ENCODE data around the gene ZC3H4. TPM values are rescaled to one million over a fixed set of nuclear protein-coding genes. Genes with fewer than 3 reads are reported as not detected.

Gene ZC3H4
- total RNA-seq, 1 experiment from 2014 or later = 73.0 TPM

GRCh38 chr19:47026889-47027288, 86.7 kb downstream of the ZC3H4 start:
- no peak for DNase-seq
- Mint-ChIP-seq H3K36me3 (ENCODE audit: insufficient read depth, unreplicated experiment) (peaks cover 8% of the 10 kb centered on the region), H3K4me1 (ENCODE audit: low read depth, unreplicated experiment) (no peaks in the 10 kb centered on the region), H3K27me3 (ENCODE audit: unreplicated experiment) (peaks cover 84% of the 10 kb centered on the region), H3K9me3 (ENCODE audit: low read depth, unreplicated experiment) (no peaks in the 10 kb centered on the region), H3K4me3 (ENCODE audit: low read depth, unreplicated experiment) (no peak overlapping the region), H3K27ac (ENCODE audit: unreplicated experiment) (no peak overlapping the region)
- TF ChIP-seq, protein P1, sequence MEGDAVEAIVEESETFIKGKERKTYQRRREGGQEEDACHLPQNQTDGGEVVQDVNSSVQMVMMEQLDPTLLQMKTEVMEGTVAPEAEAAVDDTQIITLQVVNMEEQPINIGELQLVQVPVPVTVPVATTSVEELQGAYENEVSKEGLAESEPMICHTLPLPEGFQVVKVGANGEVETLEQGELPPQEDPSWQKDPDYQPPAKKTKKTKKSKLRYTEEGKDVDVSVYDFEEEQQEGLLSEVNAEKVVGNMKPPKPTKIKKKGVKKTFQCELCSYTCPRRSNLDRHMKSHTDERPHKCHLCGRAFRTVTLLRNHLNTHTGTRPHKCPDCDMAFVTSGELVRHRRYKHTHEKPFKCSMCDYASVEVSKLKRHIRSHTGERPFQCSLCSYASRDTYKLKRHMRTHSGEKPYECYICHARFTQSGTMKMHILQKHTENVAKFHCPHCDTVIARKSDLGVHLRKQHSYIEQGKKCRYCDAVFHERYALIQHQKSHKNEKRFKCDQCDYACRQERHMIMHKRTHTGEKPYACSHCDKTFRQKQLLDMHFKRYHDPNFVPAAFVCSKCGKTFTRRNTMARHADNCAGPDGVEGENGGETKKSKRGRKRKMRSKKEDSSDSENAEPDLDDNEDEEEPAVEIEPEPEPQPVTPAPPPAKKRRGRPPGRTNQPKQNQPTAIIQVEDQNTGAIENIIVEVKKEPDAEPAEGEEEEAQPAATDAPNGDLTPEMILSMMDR (IDR thresholded peaks at IDR 0.05; ENCODE audit: unreplicated experiment) = no peak
- intact Hi-C loops (cut with micrococcal nuclease; ENCODE audit: unreplicated experiment) = no loop called here
- CTCF ChIA-PET = no interaction called here
- no TSS peak for BruUV-seq (replicated peaks)

GRCh38 chr19:47026156-47026555, 87.4 kb downstream of the ZC3H4 start:
- DNase-seq = no peak
- Mint-ChIP-seq H3K4me1 (ENCODE audit: low read depth, unreplicated experiment) (no peaks in the 10 kb centered on the region), H3K27me3 (ENCODE audit: unreplicated experiment) (peaks cover 87% of the 10 kb centered on the region), H3K36me3 (ENCODE audit: insufficient read depth, unreplicated experiment) (peaks cover 12% of the 10 kb centered on the region), H3K9me3 (ENCODE audit: low read depth, unreplicated experiment) (no peaks in the 10 kb centered on the region), H3K4me3 (ENCODE audit: low read depth, unreplicated experiment) (no peak overlapping the region), H3K27ac (ENCODE audit: unreplicated experiment) (no peak overlapping the region)
- TF ChIP-seq, protein P1 (IDR thresholded peaks at IDR 0.05; ENCODE audit: unreplicated experiment) = no peak
- BruUV-seq (replicated peaks) = no TSS peak
- CTCF ChIA-PET = no interaction called here
- intact Hi-C loops (cut with micrococcal nuclease; ENCODE audit: unreplicated experiment) = no loop called here

- no TSS peak for BruUV-seq (replicated peaks)
- TF ChIP-seq, protein P1 (IDR thresholded peaks at IDR 0.05; ENCODE audit: unreplicated experiment) = no peak
- H3K4me1 Mint-ChIP-seq (ENCODE audit: low read depth, unreplicated experiment) = no peaks in the 10 kb centered on the region
- no peak overlapping the region for H3K4me3 Mint-ChIP-seq (ENCODE audit: low read depth, unreplicated experiment)
- H3K9me3 Mint-ChIP-seq (ENCODE audit: low read depth, unreplicated experiment) = no peaks in the 10 kb centered on the region
- intact Hi-C loops (cut with micrococcal nuclease; ENCODE audit: unreplicated experiment) = no loop called here
- H3K27me3 Mint-ChIP-seq (ENCODE audit: unreplicated experiment) = peaks cover 87% of the 10 kb centered on the region
- DNase-seq = no peak
- no peak overlapping the region for H3K27ac Mint-ChIP-seq (ENCODE audit: unreplicated experiment)
- CTCF ChIA-PET = interaction anchor here (0.7 kb wide), 1 partner anchor 112 kb away, joined by 5 read pairs; no protein-coding TSS in a partner anchor
- peaks cover 19% of the 10 kb centered on the region for H3K36me3 Mint-ChIP-seq (ENCODE audit: insufficient read depth, unreplicated experiment)
Observed at GRCh38 chr19:47024502-47024901, 89.1 kb downstream of the ZC3H4 start.

DNA sequence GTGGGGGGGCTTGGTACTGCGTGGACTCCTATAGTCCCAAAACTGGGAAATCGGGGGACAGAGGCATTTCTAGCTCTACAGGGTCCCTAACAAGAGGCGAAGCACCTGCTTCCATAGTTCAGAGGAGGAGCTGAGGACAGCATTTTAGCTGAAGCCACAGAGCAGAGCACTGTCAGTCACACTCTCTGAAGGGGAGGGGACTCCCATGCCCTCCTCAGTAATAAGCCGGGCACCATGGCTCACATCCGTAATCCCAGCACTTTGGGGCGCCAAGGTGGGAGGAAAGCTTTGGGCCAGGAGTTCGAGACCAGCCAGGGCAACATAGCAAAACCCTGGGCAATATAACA, 90.2 kb downstream of the ZC3H4 start:
- Mint-ChIP-seq H3K4me3 (ENCODE audit: low read depth, unreplicated experiment) (peak overlapping the region; percentile 39), H3K27me3 (ENCODE audit: unreplicated experiment) (peaks cover 87% of the 10 kb centered on the region), H3K27ac (ENCODE audit: unreplicated experiment) (no peak overlapping the region), H3K9me3 (ENCODE audit: low read depth, unreplicated experiment) (no peaks in the 10 kb centered on the region), H3K4me1 (ENCODE audit: low read depth, unreplicated experiment) (no peaks in the 10 kb centered on the region), H3K36me3 (ENCODE audit: insufficient read depth, unreplicated experiment) (peaks cover 19% of the 10 kb centered on the region)
- CTCF ChIA-PET = interaction anchor here (1.4 kb wide), 1 partner anchor 11 kb away, joined by 7 read pairs; no protein-coding TSS in a partner anchor
- DNase-seq = no peak
- no TSS peak for BruUV-seq (replicated peaks)
- intact Hi-C loops (cut with micrococcal nuclease; ENCODE audit: unreplicated experiment) = no loop called here
- TF ChIP-seq, protein P1 (IDR thresholded peaks at IDR 0.05; ENCODE audit: unreplicated experiment) = no peak
